HG03139 (cell line): ENCODE results near the gene IRF4.

Source experiments
- ATAC-seq: cut with Tn5 transposase; IDR thresholded peaks from one replicate; pipeline ENCODE4 v1.9.1; 2021; ENCODE audit not compliant: unreplicated experiment

IRF4 gene

DNA sequence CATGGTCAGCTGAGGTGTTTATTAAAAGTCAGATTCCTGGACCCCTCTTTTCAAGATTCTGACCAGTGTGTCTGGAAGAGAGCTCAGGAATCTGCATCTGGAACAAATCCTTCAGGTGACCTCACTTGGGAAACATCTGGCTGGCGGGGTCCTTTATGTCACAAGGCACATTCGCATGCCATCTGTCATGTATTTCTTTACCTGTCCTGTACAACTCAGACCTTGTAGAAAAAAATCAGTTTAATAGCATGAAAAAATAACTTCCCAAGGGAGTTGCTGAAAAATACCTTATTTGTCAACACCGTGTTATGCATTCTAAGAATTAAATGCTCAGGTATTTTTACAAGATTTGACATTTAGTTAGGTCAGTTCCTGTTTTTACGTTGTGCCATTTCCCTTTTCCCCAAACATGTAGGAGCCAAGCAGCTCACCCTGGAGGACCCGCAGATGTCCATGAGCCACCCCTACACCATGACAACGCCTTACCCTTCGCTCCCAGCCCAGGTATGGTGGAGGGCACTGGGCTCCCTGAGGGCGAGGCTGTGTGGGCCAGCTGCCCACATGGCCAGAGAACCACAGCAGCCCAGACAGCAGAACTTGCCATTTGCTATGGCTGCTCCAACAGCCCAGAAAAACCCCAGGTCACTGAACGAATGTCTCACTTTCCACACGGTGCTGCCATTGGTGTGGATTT lies 4.0 kb downstream of the IRF4 start:
- ATAC-seq: no peak

DNA sequence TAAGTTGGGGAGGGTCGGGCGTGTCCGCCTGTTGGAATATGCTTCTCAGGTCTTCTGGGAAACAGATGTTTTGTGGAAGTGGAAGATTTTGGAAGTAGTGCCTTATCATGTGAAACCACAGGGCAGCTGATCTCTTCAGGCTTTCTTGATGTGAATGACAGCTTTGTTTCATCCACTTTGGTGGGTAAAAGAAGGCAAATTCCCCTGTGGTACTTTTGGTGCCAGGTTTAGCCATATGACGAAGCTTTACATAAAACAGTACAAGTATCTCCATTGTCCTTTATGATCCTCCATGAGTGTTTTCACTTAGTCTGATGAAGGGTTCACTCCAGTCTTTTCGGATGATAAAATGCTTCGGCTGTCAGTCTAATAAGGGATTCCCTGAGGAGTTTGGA lies 4.6 kb downstream of the IRF4 start:
- no peak for ATAC-seq

DNA sequence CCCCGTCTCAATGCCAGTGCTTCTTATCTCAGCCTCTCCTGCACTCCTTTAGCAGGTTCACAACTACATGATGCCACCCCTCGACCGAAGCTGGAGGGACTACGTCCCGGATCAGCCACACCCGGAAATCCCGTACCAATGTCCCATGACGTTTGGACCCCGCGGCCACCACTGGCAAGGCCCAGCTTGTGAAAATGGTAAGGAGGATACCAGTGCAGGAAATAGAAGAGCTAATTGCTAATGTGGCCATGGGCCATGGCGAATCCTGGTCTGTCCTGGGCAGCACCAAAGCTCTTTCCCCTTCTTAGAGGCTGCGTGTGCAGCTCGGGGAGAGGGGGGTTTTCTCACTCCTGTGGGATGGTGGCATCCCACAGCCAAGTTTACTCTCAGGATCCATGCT lies 5.5 kb downstream of the IRF4 start:
- ATAC-seq: no peak

DNA sequence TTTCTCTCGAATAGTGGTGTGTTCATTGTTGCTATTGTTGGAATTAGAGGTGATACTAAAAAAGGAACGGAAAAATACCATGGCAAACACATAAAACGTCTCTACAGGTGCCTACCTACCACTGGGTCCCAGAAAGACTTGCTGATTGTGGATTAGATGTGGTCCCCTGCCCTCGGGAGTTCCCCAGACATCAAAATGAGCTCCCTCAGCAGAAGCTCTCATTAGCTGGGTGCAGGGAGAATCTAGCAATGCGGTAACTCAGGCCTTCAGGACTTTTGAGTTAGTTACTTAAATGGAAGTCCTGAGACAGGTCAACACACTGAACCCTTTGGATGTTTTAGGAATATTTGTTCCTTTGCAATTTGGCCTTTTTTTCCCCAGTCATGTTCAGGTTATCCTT lies 6.1 kb downstream of the IRF4 start:
- no peak for ATAC-seq

DNA sequence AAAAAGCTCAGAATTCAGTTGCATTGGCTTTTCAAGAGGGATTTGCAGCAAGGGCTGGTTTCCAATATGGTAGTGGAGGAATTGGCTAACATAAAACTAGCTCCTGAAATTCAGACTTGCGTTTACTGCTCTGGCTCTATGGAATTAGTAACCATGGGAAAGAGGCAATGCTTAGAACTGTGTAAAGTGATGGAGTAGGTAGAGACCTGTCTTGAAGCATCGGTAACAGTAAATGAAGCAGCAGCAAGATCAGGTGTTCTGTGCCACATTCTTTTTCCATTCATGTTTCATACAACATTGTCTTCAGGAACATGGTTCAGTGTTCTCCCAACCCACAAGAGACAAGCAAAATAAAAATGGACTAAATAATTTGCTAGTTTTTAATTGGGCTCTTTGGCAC lies 6.5 kb downstream of the IRF4 start:
- ATAC-seq: no peak

DNA sequence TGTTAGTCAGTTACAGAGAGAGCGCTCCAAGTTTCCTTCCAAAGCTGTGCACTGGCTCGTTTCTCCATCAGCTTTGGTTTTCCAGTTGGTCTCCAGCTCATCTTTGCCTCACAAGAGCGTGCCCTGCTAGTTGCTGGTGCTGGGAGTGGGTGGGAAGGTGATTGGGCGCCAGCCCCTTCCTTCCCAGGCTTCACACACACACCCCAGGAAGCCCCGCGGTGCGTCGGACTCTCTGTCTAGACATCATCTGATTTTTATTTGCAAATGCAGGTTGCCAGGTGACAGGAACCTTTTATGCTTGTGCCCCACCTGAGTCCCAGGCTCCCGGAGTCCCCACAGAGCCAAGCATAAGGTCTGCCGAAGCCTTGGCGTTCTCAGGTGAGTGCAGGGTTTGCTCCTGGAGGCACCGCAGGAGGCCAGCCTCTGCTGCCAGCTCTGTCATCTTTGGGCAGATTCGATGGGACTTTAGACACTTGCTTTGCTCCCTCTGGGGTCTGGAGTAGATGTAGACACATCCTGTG lies 7.1 kb downstream of the IRF4 start:
- no peak for ATAC-seq

DNA sequence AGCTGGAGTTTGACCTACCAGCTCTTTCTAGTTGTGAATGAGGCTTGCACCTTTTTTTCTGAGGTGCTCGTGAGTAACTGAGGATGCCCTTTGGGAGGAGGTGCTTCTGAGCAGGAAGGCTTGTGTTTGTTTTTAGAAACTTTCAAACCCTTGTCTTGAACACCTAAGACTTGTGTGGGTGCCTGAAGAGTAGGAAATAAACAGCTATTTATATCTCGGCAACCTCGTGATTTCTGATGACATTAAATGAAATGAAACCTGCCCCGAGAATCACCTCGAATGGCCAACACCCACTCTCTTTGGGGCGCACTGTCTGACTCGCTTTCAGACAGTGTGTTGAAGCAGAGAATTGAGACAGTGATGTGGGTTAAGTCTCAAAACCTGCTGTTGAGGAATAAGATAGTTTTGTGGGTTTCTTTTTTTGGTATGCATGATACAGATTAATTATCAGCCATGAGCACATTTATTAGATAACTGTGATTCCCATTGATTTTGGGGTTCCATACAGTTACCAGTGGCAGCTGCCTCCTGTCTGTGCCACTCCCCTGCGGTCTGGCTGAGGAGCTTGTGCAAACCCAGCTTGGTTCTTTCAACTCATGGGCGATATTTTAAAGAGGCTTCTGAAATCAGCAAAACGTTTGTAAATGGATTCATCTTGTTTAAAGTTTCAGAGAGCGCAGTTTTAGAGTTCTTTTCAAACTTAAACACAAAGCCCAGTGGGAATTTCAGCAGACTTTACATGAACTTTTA lies 8.4 kb downstream of the IRF4 start:
- ATAC-seq: no peak

DNA sequence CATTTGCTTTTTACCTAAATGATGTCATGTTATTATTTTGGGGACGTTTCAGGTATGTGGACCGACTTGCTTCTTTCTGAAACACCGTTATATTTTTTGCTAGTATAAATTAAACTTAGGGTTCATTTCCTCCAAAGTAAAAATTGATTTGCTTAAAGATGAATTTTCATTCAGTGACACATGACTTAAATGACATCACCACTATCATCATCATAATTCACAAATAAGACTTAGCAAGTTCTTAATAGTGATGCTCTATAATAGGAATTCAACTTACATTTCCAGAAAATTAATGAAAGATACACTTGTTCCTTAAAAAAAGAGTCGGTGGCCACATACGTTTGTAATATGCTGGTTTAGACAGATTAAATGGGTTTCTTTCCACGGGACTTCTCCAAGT lies 9.3 kb downstream of the IRF4 start:
- ATAC-seq: no peak

DNA sequence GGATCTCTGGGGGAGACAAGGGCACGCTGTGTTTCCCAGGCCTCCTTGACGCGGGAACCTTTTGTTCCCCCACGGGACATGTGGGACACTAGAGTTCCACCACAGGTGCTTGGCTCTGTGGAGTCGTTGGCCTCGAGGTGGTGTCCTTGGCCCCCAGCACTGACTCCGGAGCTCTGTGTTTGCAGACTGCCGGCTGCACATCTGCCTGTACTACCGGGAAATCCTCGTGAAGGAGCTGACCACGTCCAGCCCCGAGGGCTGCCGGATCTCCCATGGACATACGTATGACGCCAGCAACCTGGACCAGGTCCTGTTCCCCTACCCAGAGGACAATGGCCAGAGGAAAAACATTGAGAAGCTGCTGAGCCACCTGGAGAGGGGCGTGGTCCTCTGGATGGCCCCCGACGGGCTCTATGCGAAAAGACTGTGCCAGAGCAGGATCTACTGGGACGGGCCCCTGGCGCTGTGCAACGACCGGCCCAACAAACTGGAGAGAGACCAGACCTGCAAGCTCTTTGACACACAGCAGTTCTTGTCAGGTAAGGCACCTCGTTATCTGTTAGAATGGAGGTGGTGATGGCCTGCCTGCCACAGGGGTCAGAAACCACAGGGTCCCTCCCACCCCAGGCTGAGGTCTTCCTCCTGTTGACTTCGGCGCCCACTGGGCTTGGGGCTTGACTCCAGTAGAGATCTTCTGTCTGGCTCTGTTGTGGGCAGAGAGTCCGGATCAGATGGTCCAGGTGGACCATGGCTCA lies 9.9 kb downstream of the IRF4 start:
- ATAC-seq: no peak

DNA sequence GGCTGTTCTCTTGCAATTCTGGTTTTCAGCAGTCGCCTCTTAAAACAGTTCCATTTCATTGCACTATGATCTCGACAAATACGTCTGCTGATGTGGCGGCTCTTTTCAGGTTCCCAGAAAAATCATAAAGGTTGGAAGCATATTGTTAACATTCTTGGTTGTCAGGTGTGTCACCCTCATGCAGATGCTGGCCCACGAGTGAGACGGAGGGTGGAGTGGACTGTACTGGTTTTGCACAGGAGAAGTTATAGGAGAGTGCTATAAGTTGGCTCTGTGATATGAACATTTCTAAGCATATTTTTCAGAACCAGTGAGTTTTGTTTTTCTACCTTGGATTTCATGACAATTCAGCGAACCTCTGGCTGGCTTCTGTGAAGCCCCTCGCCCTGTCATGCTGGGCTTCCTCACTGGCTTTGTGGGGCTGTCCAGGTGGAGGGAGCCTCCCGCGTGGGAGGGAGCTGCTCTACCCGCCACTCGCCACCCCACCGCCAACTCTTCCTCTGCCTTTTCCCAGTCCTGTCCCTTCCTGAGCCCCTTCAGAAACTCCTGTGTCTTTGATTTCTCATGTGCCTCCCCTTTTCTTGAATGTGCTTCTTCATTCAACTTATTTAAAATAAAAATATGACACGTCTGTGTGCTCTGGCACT lies 10.6 kb downstream of the IRF4 start:
- no peak for ATAC-seq

DNA sequence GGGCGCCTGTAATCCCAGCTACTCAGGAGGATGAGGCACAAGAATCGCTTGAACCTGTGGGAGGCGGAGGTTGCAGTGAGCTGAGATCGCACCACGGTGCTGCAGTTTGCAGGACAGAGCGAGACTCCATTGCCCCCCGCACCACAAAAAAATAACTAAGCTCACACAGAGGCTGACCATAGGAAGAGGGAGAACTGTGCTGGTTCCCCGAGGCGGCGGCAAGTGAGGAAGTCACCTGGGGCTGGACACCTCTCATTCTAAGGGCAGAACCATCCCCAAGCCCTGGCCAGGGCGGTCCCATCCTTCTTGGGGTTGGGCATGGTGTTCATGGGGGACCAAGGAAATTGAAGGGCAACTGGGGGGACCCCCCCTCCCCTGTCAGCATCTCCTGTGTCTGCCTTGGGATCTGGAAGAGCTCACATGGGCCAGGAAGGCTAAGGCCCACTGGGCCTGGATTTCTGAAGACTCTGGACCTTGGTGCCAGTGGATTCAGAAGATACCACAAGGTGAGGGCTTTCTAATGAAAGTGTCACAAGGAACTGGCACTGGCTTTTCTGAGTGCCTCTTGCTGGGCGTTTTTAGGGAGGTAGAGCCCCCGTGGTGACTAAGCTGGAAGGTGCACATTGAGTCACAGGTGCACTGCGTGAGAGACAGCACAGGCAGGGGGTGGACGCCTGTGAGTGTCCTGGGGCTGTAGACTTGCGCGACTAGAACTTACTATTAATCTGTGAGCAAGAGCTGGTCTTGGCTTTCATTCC lies 11.5 kb downstream of the IRF4 start:
- no peak for ATAC-seq

DNA sequence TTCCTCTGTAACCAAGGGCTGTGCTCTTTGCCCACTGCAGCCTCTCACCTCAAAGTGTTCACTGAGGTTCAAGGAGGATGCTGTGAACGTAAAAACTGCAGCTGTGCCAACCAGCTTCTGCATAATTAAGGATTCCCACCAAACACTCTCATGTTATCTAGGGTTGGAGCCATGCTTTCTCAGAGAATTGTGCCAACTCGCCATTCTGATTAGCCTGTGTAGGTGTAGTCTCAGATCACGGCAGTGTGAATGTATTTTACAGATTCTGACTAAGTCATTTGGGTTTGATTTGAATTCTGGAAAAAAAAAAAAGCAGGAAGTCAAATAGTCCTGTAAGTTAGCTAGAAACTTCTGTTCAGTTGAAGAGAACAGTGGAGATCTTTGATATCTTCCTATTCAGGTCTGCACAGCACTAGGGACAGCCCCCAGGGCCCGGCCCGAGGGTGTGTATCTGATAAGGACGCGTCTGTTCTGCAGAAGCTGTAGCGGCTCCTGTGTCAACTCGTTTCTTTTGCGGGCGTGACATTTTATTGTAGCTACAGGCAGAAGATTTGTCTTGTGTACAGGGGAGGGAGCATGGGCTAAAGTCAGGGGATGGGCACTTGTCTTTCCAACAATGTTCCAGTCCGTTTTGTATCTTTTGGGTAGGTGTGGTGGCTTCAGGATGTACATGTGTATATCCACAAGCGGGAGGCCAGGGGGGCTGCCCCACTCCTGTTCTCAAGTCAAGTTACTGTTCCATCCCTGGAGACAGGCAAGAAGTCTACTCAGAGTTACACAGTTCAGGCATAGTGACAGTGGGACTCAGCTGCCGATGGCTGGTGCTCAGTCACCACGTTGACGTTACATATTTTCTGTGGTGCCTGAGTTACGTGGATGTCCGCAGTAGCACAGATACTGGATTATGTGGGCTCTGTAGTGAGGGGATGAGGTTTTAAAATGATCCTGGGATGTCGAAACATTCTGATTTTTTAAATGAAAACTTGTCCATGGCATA lies 12.4 kb downstream of the IRF4 start:
- no peak for ATAC-seq

DNA sequence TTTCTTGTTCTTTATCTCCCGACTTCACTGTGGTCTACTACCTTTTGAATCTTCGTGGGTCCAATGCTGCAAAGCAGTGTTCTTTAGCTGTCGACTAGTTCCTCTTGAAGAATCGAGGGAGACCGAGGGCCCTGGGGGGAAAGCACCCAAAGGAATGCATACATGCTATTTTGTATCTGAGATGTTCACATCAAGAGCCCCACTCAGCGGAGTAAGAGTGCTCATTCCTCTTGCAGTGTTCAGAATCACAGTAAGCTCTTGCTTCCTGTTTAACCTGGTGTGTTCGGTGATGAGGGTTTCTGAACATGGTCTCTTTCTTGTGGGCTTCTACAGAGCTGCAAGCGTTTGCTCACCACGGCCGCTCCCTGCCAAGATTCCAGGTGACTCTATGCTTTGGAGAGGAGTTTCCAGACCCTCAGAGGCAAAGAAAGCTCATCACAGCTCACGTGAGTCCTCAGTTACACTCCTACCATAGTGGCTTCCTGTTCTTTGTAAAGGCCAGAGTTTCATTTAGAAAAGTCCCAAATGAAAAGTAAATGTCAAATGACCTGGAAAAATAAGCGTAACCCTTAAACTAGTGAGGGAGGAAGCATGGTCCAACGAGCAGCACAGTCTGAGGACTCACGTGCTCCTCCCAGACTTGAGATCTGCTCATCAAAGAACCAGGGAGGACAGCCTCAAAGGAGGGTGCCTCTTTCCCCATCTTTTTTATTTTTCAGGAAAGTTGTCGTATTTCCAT lies 13.3 kb downstream of the IRF4 start:
- no peak for ATAC-seq

DNA sequence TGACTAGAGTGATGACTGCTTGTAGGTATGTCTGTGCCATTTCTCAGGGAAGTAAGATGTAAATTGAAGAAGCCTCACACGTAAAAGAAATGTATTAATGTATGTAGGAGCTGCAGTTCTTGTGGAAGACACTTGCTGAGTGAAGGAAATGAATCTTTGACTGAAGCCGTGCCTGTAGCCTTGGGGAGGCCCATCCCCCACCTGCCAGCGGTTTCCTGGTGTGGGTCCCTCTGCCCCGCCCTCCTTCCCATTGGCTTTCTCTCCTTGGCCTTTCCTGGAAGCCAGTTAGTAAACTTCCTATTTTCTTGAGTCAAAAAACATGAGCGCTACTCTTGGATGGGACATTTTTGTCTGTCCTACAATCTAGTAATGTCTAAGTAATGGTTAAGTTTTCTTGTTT lies 16.6 kb downstream of the IRF4 start:
- ATAC-seq: no peak

DNA sequence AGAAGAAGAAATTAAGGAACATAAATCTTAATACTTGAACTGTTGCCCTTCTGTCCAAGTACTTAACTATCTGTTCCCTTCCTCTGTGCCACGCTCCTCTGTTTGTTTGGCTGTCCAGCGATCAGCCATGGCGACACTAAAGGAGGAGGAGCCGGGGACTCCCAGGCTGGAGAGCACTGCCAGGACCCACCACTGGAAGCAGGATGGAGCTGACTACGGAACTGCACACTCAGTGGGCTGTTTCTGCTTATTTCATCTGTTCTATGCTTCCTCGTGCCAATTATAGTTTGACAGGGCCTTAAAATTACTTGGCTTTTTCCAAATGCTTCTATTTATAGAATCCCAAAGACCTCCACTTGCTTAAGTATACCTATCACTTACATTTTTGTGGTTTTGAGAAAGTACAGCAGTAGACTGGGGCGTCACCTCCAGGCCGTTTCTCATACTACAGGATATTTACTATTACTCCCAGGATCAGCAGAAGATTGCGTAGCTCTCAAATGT lies 17.1 kb downstream of the IRF4 start:
- ATAC-seq: no peak

DNA sequence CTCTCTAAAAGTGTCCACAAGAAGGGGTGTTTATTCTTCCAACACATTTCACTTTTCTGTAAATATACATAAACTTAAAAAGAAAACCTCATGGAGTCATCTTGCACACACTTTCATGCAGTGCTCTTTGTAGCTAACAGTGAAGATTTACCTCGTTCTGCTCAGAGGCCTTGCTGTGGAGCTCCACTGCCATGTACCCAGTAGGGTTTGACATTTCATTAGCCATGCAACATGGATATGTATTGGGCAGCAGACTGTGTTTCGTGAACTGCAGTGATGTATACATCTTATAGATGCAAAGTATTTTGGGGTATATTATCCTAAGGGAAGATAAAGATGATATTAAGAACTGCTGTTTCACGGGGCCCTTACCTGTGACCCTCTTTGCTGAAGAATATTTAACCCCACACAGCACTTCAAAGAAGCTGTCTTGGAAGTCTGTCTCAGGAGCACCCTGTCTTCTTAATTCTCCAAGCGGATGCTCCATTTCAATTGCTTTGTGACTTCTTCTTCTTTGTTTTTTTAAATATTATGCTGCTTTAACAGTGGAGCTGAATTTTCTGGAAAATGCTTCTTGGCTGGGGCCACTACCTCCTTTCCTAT lies 17.9 kb downstream of the IRF4 start:
- ATAC-seq: no peak

DNA sequence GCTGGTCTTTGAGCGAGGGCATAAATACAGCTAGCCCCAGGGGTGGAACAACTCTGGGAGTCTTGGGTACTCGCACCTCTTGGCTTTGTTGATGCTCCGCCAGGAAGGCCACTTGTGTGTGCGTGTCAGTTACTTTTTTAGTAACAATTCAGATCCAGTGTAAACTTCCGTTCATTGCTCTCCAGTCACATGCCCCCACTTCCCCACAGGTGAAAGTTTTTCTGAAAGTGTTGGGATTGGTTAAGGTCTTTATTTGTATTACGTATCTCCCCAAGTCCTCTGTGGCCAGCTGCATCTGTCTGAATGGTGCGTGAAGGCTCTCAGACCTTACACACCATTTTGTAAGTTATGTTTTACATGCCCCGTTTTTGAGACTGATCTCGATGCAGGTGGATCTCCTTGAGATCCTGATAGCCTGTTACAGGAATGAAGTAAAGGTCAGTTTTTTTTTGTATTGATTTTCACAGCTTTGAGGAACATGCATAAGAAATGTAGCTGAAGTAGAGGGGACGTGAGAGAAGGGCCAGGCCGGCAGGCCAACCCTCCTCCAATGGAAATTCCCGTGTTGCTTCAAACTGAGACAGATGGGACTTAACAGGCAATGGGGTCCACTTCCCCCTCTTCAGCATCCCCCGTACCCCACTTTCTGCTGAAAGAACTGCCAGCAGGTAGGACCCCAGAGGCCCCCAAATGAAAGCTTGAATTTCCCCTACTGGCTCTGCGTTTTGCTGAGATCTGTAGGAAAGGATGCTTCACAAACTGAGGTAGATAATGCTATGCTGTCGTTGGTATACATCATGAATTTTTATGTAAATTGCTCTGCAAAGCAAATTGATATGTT lies 19.2 kb downstream of the IRF4 start:
- ATAC-seq: no peak
